Mesothelial cell of epicardium (in vitro differentiated cells): ENCODE results near the gene ZSCAN16. TPM values are rescaled to one million over a fixed set of nuclear protein-coding genes. Genes with fewer than 3 reads are reported as not detected.
"Not testable (repeated sequence)": the region's sequence is repeated elsewhere in the genome, so short reads cannot be mapped to it uniquely, and the experiment has no call there.

Source experiments
- DNase-seq, 2 experiments: peaks; one replicate each; pipeline ENCODE4 v3.0.0; 2021; ENCODE audit warnings: low spot score in 2 of 2; ENCODE audit not compliant: unreplicated experiment in 2 of 2
- H3K27ac Mint-ChIP-seq: 2 replicates; pipeline ENCODE4 v1.8.0; 2021; ENCODE audit warnings: mixed read lengths
- H3K27me3 Mint-ChIP-seq: 2 replicates; pipeline ENCODE4 v1.8.0; 2021; ENCODE audit warnings: low read depth, mixed read lengths
- H3K36me3 Mint-ChIP-seq: 2 replicates; pipeline ENCODE4 v1.8.0; 2021; ENCODE audit warnings: mixed read lengths
- H3K4me1 Mint-ChIP-seq: 2 replicates; pipeline ENCODE4 v1.8.0; 2021; ENCODE audit warnings: mixed read lengths
- H3K4me3 Mint-ChIP-seq: 2 replicates; pipeline ENCODE4 v1.8.0; 2021; ENCODE audit warnings: mild to moderate bottlenecking, moderate library complexity, mixed read lengths
- H3K9me3 Mint-ChIP-seq: 2 replicates; pipeline ENCODE4 v1.8.0; 2021; ENCODE audit warnings: mixed read lengths
- total RNA-seq: library from RNA; stranded (reverse); gene quantifications from 3 replicates; pipeline ENCODE4 v1.2.1, GENCODE V29; 2021
- TF ChIP-seq, protein P1 (sequence below): fragments of 200-600 bp; sonication (generic); IDR thresholded peaks from one replicate; pipeline ENCODE4 v1.5.0; 2021; ENCODE audit warnings: antibody characterized with exemption; ENCODE audit not compliant: unreplicated experiment

The ZSCAN16 gene
- total RNA-seq, 1 donor from 2014 or later: 11.3 TPM

DNA sequence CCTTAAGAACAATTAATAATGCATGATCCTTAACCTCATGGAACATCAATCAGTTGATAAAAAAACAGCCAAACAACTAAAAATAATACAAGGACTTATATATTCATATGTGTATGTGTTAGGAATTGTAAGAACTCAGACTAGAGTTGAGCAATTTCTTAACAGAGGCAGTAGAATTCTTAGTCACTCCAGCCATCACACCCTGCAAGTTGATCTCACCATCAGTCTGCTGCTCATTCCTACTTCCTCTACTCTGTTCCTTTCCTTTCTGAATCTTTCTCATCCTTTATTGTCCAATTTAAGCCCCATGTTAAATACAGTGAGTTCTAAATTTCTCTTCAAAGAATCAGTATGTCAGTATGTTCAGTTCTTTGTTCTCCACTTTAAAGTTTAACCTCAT, 41.5 kb upstream of the ZSCAN16 start:
- TF ChIP-seq, protein P1, sequence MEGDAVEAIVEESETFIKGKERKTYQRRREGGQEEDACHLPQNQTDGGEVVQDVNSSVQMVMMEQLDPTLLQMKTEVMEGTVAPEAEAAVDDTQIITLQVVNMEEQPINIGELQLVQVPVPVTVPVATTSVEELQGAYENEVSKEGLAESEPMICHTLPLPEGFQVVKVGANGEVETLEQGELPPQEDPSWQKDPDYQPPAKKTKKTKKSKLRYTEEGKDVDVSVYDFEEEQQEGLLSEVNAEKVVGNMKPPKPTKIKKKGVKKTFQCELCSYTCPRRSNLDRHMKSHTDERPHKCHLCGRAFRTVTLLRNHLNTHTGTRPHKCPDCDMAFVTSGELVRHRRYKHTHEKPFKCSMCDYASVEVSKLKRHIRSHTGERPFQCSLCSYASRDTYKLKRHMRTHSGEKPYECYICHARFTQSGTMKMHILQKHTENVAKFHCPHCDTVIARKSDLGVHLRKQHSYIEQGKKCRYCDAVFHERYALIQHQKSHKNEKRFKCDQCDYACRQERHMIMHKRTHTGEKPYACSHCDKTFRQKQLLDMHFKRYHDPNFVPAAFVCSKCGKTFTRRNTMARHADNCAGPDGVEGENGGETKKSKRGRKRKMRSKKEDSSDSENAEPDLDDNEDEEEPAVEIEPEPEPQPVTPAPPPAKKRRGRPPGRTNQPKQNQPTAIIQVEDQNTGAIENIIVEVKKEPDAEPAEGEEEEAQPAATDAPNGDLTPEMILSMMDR: no peak
- H3K4me1 Mint-ChIP-seq: peaks cover 22% of the 10 kb centered on the region
- H3K9me3 Mint-ChIP-seq: peaks cover 6% of the 10 kb centered on the region
- H3K36me3 Mint-ChIP-seq: peaks cover 35% of the 10 kb centered on the region
- H3K27ac Mint-ChIP-seq: no peak overlapping the region
- H3K4me3 Mint-ChIP-seq: no peak overlapping the region
- H3K27me3 Mint-ChIP-seq: no peaks in the 10 kb centered on the region
- DNase-seq: no peak

- Mint-ChIP-seq H3K4me3 (no peak overlapping the region), H3K27ac (no peak overlapping the region), H3K27me3 (no peaks in the 10 kb centered on the region), H3K9me3 (peaks cover 52% of the 10 kb centered on the region), H3K4me1 (no peaks in the 10 kb centered on the region), H3K36me3 (peaks cover 82% of the 10 kb centered on the region)
- TF ChIP-seq, protein P1: no peak
- DNase-seq: no peak
These were observed 35.4 kb upstream of the ZSCAN16 start for GRCh38 chr6:28089054-28089453.

GRCh38 chr6:28090917-28091586, 33.4 kb upstream of the ZSCAN16 start:
- Mint-ChIP-seq H3K27me3 (no peaks in the 10 kb centered on the region), H3K4me1 (no peaks in the 10 kb centered on the region), H3K4me3 (no peak overlapping the region), H3K36me3 (peaks cover 69% of the 10 kb centered on the region), H3K9me3 (peaks cover 57% of the 10 kb centered on the region), H3K27ac (no peak overlapping the region)
- TF ChIP-seq, protein P1: no peak
- no peak for DNase-seq

DNA sequence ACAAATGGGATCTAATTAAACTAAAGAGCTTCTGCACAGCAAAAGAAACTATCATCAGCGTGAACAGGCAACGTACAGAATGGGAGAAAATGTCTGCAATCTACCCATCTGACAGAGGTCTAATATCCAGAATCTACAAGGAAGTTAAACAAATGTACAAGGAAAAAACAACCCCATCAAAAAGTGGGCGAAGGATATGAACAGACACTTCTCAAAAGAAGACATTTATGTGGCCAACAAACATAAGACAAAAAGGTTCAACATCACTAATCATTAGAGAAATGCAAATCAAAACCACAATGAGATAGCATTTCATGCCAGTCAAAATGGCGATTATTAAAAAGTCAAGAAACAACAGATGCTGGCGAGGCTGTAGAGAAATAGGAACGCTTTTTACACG, 22.2 kb upstream of the ZSCAN16 start:
- Mint-ChIP-seq H3K27me3 (peaks cover 28% of the 10 kb centered on the region), H3K9me3 (peaks cover 30% of the 10 kb centered on the region)
- not testable (repeated sequence) for H3K4me1 Mint-ChIP-seq, H3K36me3 Mint-ChIP-seq, H3K4me3 Mint-ChIP-seq, H3K27ac Mint-ChIP-seq, DNase-seq

GRCh38 chr6:28102699-28103098, 21.7 kb upstream of the ZSCAN16 start:
- not testable (repeated sequence) for H3K4me1 Mint-ChIP-seq
- H3K27me3 Mint-ChIP-seq: peaks cover 28% of the 10 kb centered on the region

DNA sequence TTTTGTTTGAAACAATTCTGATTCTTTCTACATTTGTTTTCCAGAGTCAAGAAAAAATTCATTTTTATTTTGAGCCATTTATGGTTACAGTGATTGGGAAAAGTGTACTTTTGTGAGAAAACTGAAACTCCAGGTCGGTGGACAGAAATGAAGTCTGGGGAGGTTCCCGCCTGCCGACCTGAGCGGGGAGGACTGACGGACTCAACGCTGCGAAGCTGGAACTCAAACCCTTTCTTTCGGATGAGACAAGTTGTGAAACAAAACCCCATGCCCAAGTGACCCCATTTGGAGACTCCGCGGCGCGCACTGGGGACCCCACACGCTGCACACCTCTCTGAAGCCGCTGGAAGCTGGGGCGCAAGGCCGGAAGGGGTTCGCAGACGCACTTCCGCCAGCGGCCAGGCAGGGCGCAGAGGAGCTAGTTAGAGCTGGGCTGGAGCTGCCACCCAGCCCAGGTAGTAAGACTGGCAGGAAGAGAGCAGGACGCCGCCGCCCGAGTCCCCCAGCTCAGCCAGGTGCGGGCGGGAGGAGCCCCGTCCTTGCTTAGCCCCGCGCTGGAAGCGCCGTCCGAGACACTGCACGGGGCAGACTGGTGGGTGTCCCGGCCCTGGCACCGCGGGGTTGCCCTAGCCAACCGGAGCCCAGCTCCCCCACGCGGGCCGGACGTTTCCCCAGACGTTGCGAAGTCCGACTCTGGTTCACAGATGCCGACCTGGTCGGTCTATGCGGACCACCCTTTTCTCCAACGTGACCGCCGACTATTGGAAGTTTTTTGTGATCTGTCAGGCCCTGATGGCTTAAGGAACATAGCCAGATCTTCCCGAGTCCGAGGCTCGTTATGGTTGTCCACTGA, 19.8 kb upstream of the ZSCAN16 start:
- Mint-ChIP-seq H3K27me3 (peaks cover 26% of the 10 kb centered on the region), H3K4me3 (peak overlapping the region; percentile 84), H3K36me3 (no peaks in the 10 kb centered on the region), H3K27ac (peak overlapping the region; percentile 60), H3K4me1 (peaks cover 8% of the 10 kb centered on the region), H3K9me3 (peaks cover 15% of the 10 kb centered on the region)
- TF ChIP-seq, protein P1: peak; percentile 73
- DNase-seq: peak; percentile 56 to 84

More at GRCh38 chr6:28102699-28103098, 21.7 kb upstream of the ZSCAN16 start:
- Mint-ChIP-seq H3K4me3 (peak overlapping the region; percentile 24), H3K9me3 (peaks cover 25% of the 10 kb centered on the region)
- DNase-seq, H3K36me3 Mint-ChIP-seq, H3K27ac Mint-ChIP-seq: not testable (repeated sequence)
